Right lobe of liver (tissue), 4 donors: ENCODE data around the gene RNF31.

Experiments used
- CTCF ChIP-seq, 4 donors: fragments of 200-600 bp in 3 of 4; fragments of 450-650 bp in 1 of 4; IDR thresholded peaks; one replicate each; pipeline versions ENCODE4 v1.5.1 to v1.8.0; 2016 to 2022; ENCODE audit warnings: antibody characterized with exemption in 4 of 4, mild to moderate bottlenecking in 2 of 4
- POLR2A ChIP-seq: fragments of 450-650 bp; IDR thresholded peaks from one replicate; pipeline ENCODE4 v1.6.1; 2017; ENCODE audit warnings: antibody characterized with exemption, mild to moderate bottlenecking
- donor health status: DM: no; HTN: no; CAD: no.
- donor health status: DM: no; HTN: no; CAD: no.
- donor health status: DM: no; HTN: yes; CAD: no.

GRCh38 chr14:24157331-24157730 lies 10.0 kb downstream of the RNF31 start:
- no peak for TF ChIP-seq CTCF (IDR thresholded peaks at IDR 0.05)
- TF ChIP-seq POLR2A: no peak
